HG02623 (cell line): ENCODE data around the gene SLC6A18.
"Not testable (repeated sequence)": the region's sequence is repeated elsewhere in the genome, so short reads cannot be mapped to it uniquely, and the experiment has no call there.

Experiments used
- ATAC-seq: cut with Tn5 transposase; IDR thresholded peaks from one replicate; pipeline ENCODE4 v1.9.1; 2021; ENCODE audit warnings: moderate library complexity; ENCODE audit not compliant: unreplicated experiment

The SLC6A18 gene

GRCh38 chr5:1284336-1284970 is 59.3 kb downstream of the SLC6A18 start:
- not testable (repeated sequence) for ATAC-seq

GRCh38 chr5:1285141-1285540 is 60.0 kb downstream of the SLC6A18 start:
- ATAC-seq: no peak

GRCh38 chr5:1285883-1286291 is 60.7 kb downstream of the SLC6A18 start:
- ATAC-seq: no peak

- ATAC-seq: no peak
Measured at GRCh38 chr5:1288439-1289335, 63.5 kb downstream of the SLC6A18 start.

- ATAC-seq: not testable (repeated sequence)
Measured at GRCh38 chr5:1289559-1289958, 64.4 kb downstream of the SLC6A18 start.

GRCh38 chr5:1290956-1291355 is 65.8 kb downstream of the SLC6A18 start:
- not testable (repeated sequence) for ATAC-seq

GRCh38 chr5:1291611-1292080 is 66.5 kb downstream of the SLC6A18 start:
- no peak for ATAC-seq

- no peak for ATAC-seq
Measured at GRCh38 chr5:1292139-1292538, 67.0 kb downstream of the SLC6A18 start.

GRCh38 chr5:1292846-1293415 is 67.8 kb downstream of the SLC6A18 start:
- no peak for ATAC-seq

GRCh38 chr5:1293416-1294205 is 68.4 kb downstream of the SLC6A18 start:
- no peak for ATAC-seq

GRCh38 chr5:1294206-1294834 is 69.1 kb downstream of the SLC6A18 start:
- ATAC-seq: no peak

GRCh38 chr5:1294835-1295649 is 69.9 kb downstream of the SLC6A18 start, which contains the start of gene TERT:
Gene TERT (minus strand): TSS chr5:1295068. CDS start chr5:1294989, 79 bp downstream.
- ATAC-seq: no peak

- ATAC-seq: no peak
Measured at GRCh38 chr5:1295650-1296037, 70.5 kb downstream of the SLC6A18 start.
